MM.1S (cell line): ENCODE results near the gene PTPRR.

Experiments used
- EZH2 ChIP-seq: fragments of 300-600 bp; sonication (generic); optimal IDR thresholded peaks from 2 replicates; pipeline ENCODE3; 2017; ENCODE audit warnings: low read depth, mild to moderate bottlenecking, antibody characterized with exemption, low read length, mixed read lengths
- EZH2phosphoT487 ChIP-seq: fragments of 300-600 bp; sonication (generic); IDR thresholded peaks from 2 replicates; pipeline ENCODE4 v1.6.1; 2018; ENCODE audit warnings: antibody characterized with exemption, low read length
- TF ChIP-seq, protein P1 (sequence below): fragments of 300-600 bp; sonication (generic); IDR thresholded peaks from 2 replicates; pipeline ENCODE4 v1.5.1; 2016; ENCODE audit warnings: antibody characterized with exemption, low read length, mixed read lengths

DNA sequence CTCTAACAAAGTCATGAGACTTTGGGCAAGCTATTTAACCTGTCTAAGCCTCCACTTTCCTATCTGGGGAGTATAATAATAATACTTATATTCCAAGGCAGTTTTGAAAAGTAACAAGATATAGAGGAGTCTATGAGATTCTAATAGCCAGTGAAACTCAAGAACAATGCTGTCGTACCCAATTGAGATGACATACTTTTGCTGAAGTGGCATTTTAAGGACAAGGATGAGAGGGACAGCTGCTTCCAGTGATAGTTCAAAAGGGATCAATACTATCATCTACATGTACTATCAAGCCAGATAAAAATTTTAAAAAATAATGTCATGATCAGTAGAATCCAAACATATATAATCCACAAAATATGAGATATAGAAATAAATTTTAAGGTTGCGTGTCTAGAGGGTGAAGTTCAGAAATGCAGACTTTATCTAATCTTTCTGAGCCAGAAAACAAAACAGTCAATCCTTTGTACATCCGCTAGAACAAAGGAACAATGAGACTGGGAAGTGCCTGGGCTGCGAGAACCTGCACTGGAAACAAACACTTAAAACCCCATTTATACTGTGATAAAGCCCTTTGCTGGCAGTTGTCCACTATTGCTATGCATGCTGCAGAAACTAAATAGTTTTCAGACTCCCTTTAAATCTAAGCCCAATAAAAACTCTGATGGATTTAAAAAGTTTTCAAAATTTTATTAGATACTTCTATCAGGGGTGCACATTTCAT lies 321.9 kb downstream of the PTPRR start:
- no peak for TF ChIP-seq EZH2phosphoT487
- no peak for TF ChIP-seq EZH2
- TF ChIP-seq, protein P1, sequence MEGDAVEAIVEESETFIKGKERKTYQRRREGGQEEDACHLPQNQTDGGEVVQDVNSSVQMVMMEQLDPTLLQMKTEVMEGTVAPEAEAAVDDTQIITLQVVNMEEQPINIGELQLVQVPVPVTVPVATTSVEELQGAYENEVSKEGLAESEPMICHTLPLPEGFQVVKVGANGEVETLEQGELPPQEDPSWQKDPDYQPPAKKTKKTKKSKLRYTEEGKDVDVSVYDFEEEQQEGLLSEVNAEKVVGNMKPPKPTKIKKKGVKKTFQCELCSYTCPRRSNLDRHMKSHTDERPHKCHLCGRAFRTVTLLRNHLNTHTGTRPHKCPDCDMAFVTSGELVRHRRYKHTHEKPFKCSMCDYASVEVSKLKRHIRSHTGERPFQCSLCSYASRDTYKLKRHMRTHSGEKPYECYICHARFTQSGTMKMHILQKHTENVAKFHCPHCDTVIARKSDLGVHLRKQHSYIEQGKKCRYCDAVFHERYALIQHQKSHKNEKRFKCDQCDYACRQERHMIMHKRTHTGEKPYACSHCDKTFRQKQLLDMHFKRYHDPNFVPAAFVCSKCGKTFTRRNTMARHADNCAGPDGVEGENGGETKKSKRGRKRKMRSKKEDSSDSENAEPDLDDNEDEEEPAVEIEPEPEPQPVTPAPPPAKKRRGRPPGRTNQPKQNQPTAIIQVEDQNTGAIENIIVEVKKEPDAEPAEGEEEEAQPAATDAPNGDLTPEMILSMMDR = no peak
